ENCODE measurements around the gene RRP1. TPM values are rescaled to one million over a fixed set of nuclear protein-coding genes. Genes with fewer than 3 reads are reported as not detected.

RRP1 gene
- total RNA-seq, 8 experiments from 2014 or later, result 11.0 to 38.4 (median 18.3) TPM

DNA sequence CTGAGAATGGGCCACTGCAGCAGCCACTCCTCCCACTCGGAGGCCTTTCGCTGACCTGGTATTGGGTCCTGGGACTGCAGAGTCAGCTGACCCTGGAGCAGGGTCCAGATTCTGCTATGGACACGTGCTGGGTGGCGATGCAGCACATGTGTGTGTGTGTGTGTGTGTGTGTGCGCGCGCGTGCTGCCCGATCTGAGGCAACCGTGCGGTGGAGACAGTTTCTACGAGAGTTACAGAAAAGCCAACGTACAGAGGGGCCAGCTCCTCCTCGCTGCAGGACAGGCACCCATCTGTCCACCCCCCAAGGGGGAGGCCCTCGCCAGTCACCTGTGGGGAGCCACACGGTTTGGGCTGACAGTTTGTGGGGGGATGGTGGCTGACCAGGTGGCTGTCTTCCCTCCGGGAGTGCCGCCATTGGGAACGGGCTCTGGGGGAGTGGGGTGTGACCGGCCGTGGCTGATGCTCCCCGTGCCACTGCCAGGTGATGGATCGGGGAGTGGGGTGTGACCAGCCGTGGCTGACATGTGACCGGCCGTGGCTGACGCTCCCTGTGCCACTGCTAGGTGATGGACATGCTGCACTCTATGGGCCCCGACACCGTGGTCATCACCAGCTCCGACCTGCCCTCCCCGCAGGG lies 37.3 kb upstream of the RRP1 start:
- Histone ChIP-seq H3K4me3 (no peak overlapping the region), H3K27ac (no peak overlapping the region), H3K4me1 (replicated peaks in 1 of 2) (no peaks in the 10 kb centered on the region)
- ATAC-seq (replicated peaks in 6 of 8), result peak in 1 of 8 experiments; percentile 4
- in situ Hi-C loops (cut with MboI; ENCODE audit: low pct_unique_long_range_greater_than_20kb in 2 of 9, low sequenced_read_pairs in 9 of 9, unreplicated experiment in 9 of 9), result no loop called here
- WGBS, 10 experiments, result 94 to 100% (median 100%) methylated on average over 1 to 9 of the region's 31 CpGs; no CpG with 5 or more reads in 7 of the 10 experiments

DNA sequence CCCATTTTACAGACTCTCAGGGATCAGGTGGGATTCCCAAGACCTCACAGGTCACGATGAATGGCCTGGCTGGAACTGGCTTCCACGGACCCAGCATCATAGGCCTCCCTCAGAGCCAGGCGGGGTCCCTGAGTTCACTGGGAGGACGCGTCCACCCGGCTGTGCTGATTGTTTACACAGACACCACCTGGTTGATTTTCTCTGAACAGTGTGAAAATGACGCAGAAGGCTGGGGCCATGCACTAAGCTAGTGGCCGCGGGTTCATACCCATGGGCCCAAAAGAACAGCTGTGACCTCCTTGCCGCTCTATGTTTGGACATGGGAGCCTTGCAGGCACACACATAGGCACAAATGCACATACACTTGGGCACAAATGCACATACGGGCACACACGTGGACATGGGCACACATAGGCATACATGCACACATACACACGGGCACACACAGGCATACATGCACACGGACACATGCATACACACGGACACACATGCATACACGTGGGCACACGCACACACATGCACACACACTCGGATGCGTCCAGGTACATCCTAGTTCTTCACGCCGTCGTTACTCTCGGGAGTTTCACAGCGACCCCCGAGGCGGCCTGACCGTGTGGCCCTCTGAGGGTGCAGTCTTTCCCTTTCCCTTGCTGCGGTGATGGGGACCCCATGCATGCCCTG lies 36.5 kb upstream of the RRP1 start:
- no peak overlapping the region for H3K4me3 ChIP-seq
- in situ Hi-C loops (cut with MboI; ENCODE audit: low pct_unique_long_range_greater_than_20kb in 2 of 9, low sequenced_read_pairs in 9 of 9, unreplicated experiment in 9 of 9), result no loop called here
- peaks cover 0 to 2% of the 10 kb centered on the region in 2 donors for H3K4me1 ChIP-seq (replicated peaks in 1 of 2)
- no peak overlapping the region for H3K27ac ChIP-seq
- WGBS, 10 experiments, result 89 to 100% (median 94%) methylated on average over 1 to 8 of the region's 28 CpGs; no CpG with 5 or more reads in 4 of the 10 experiments
- peak in 1 of 8 experiments; percentile 35 for ATAC-seq (replicated peaks in 6 of 8)

DNA sequence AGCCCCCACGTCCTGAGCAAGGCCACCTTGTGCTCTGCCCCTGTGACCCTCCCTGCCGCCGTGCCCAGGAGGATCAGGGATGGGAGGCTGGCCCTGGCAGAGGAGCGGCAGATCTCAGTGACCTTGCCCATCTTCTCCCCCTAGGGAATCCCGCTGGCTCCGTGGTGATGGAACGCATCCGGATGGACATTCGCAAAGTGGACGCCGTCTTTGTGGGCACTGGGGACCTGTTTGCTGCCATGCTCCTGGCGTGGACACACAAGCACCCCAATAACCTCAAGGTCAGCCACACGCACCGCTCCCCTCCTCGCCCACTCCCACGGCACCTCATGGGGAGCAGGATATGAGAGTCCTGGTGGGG lies 36.0 kb upstream of the RRP1 start:
- in situ Hi-C loops (cut with MboI; ENCODE audit: low pct_unique_long_range_greater_than_20kb in 2 of 9, low sequenced_read_pairs in 9 of 9, unreplicated experiment in 9 of 9), result no loop called here
- H3K4me3 ChIP-seq, result no peak overlapping the region
- WGBS, 10 experiments, result 80 to 100% (median 93%) methylated on average over 1 to 7 of the region's 16 CpGs; no CpG with 5 or more reads in 5 of the 10 experiments
- H3K4me1 ChIP-seq (replicated peaks in 1 of 2), result peaks cover 0 to 5% of the 10 kb centered on the region in 2 donors
- no peak for ATAC-seq (replicated peaks in 6 of 8)
- H3K27ac ChIP-seq, result no peak overlapping the region

GRCh38 chr21:43754948-43755781 lies 34.2 kb upstream of the RRP1 start:
- H3K27ac ChIP-seq, result no peak overlapping the region
- 70 to 97% (median 93%) methylated on average over 3 to 5 of the region's 26 CpGs; no CpG with 5 or more reads in 6 of the 10 experiments for WGBS, 10 experiments
- peak in 1 of 8 experiments; percentile 37 for ATAC-seq (replicated peaks in 6 of 8)

GRCh38 chr21:43755820-43756594 lies 33.4 kb upstream of the RRP1 start:
- 80 to 100% (median 95%) methylated on average over 1 to 15 of the region's 37 CpGs; no CpG with 5 or more reads in 1 of the 10 experiments for WGBS, 10 experiments
- ATAC-seq (replicated peaks in 6 of 8), result no peak
- Histone ChIP-seq H3K4me3 (no peak overlapping the region), H3K4me1 (replicated peaks in 1 of 2) (peaks cover 0 to 5% of the 10 kb centered on the region in 2 donors), H3K27ac (no peak overlapping the region)
- in situ Hi-C loops (cut with MboI; ENCODE audit: low pct_unique_long_range_greater_than_20kb in 2 of 9, low sequenced_read_pairs in 9 of 9, unreplicated experiment in 9 of 9), result no loop called here

More at GRCh38 chr21:43754948-43755781, 34.2 kb upstream of the RRP1 start:
- H3K4me1 ChIP-seq (replicated peaks in 1 of 2), result peaks cover 0 to 5% of the 10 kb centered on the region in 2 donors
- H3K4me3 ChIP-seq, result no peak overlapping the region
- in situ Hi-C loops (cut with MboI; ENCODE audit: low pct_unique_long_range_greater_than_20kb in 2 of 9, low sequenced_read_pairs in 9 of 9, unreplicated experiment in 9 of 9), result no loop called here

- H3K4me1 ChIP-seq (replicated peaks in 1 of 2), result peaks cover 0 to 5% of the 10 kb centered on the region in 2 donors
- 40 to 98% (median 90%) methylated on average over 1 to 7 of the region's 16 CpGs; no CpG with 5 or more reads in 5 of the 10 experiments for WGBS, 10 experiments
- H3K4me3 ChIP-seq, result no peak overlapping the region
- ATAC-seq (replicated peaks in 6 of 8), result peak in 2 of 8 experiments; percentile 6 to 11
- H3K27ac ChIP-seq, result no peak overlapping the region
- in situ Hi-C loops (cut with MboI; ENCODE audit: low pct_unique_long_range_greater_than_20kb in 2 of 9, low sequenced_read_pairs in 9 of 9, unreplicated experiment in 9 of 9), result no loop called here
Observed at GRCh38 chr21:43757601-43758000, 31.8 kb upstream of the RRP1 start.

- Histone ChIP-seq H3K4me1 (replicated peaks in 1 of 2) (peaks cover 0 to 5% of the 10 kb centered on the region in 2 donors), H3K27ac (no peak overlapping the region), H3K4me3 (no peak overlapping the region)
- in situ Hi-C loops (cut with MboI; ENCODE audit: low pct_unique_long_range_greater_than_20kb in 2 of 9, low sequenced_read_pairs in 9 of 9, unreplicated experiment in 9 of 9), result no loop called here
- peak in 2 of 8 experiments; percentile 16 to 25 for ATAC-seq (replicated peaks in 6 of 8)
- WGBS, 10 experiments, result 38 to 100% (median 78%) methylated on average over 2 to 10 of the region's 18 CpGs; no CpG with 5 or more reads in 1 of the 10 experiments
Observed at GRCh38 chr21:43758111-43758641, 31.2 kb upstream of the RRP1 start.

DNA sequence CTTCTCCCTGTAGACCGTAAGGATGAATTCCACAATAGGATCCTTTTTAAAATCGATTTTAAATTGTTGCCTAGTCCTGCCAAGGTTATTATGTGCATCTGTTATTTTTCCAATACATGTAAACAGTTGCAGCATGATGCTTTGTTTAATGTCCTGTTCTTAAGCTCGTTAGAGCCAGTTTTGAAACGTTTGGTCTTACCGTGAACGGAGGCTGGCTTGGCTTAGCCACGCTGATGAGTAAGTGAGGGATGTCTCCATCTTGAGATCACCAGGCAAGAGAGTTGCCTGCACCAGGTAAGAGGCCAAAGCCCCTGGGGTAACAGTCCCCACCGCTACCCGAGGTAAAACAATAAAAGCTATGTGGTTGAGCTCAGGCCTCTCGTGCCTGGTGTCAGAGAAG lies 30.6 kb upstream of the RRP1 start:
- Histone ChIP-seq H3K27ac (no peak overlapping the region), H3K4me1 (replicated peaks in 1 of 2) (peaks cover 0 to 5% of the 10 kb centered on the region in 2 donors)

GRCh38 chr21:43759651-43760050 lies 29.7 kb upstream of the RRP1 start:
- no peak for ATAC-seq (replicated peaks in 6 of 8)
- in situ Hi-C loops (cut with MboI; ENCODE audit: low pct_unique_long_range_greater_than_20kb in 2 of 9, low sequenced_read_pairs in 9 of 9, unreplicated experiment in 9 of 9), result no loop called here
- WGBS, 10 experiments, result 95 to 100% (median 100%) methylated on average over 1 to 7 of the region's 19 CpGs; no CpG with 5 or more reads in 7 of the 10 experiments
- Histone ChIP-seq H3K4me1 (replicated peaks in 1 of 2) (peaks cover 0 to 5% of the 10 kb centered on the region in 2 donors), H3K4me3 (no peak overlapping the region), H3K27ac (no peak overlapping the region)

More for the DNA sequence above, 30.6 kb upstream of the RRP1 start:
- no peak overlapping the region for H3K4me3 ChIP-seq
- in situ Hi-C loops (cut with MboI; ENCODE audit: low pct_unique_long_range_greater_than_20kb in 2 of 9, low sequenced_read_pairs in 9 of 9, unreplicated experiment in 9 of 9), result no loop called here
- 67 to 93% (median 87%) methylated on average over 3 to 10 of the region's 10 CpGs for WGBS, 10 experiments
- no peak for ATAC-seq (replicated peaks in 6 of 8)

DNA sequence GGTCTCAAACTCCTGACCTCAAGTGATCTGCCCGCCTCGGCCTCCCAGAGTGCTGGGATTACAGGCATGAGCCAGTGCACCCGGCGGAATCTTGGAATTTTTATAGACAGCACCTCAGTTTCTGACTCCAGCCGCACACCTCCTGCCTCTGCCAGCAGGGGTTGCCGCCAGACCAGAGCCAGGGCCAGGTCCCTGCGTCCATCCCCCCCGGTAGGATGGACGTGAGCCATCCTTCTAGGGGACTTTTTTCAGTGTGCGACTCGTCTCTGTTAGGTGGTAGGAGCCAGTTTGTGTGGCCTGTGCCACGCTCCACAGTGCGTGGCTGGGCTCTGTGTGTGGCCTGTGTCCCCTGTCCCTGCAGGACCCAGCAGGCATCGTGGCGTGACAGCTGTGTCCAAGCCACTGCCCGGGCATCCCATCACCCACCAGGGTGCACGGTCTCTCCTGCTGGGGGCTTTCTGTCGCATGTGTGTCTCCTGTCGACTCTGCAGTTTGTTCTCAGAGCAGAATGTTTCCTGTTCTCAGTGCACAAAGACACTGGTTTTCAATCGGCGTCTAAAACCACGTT lies 28.9 kb upstream of the RRP1 start:
- in situ Hi-C loops (cut with MboI; ENCODE audit: low pct_unique_long_range_greater_than_20kb in 2 of 9, low sequenced_read_pairs in 9 of 9, unreplicated experiment in 9 of 9), result no loop called here
- 83 to 100% (median 90%) methylated on average over 1 to 12 of the region's 22 CpGs; no CpG with 5 or more reads in 3 of the 10 experiments for WGBS, 10 experiments

DNA sequence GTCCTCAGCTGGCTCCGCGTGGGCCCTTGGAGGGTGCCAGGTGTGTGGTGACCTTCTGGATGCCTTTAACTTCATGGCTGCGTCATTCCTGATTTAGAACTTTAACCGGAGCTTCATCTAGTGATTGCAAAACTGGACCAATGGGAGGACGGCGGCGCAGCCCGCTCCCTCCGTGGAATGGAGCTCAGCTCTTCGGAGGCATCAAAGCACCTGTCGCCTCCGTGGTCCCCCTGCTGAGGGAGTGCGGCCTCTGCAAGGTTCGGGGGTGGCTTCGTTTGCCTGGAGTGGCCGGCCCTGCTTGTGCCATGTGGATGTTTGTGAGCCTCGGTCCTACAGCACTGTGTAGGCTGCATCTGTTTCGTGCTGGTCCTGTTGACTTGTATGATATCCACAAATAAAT lies 27.5 kb upstream of the RRP1 start:
- no peak overlapping the region for H3K4me3 ChIP-seq
- no peak for ATAC-seq (replicated peaks in 6 of 8)
- H3K4me1 ChIP-seq (replicated peaks in 1 of 2), result peaks cover 7 to 9% of the 10 kb centered on the region in 2 donors
- 80 to 100% (median 96%) methylated on average over 1 to 10 of the region's 18 CpGs; no CpG with 5 or more reads in 4 of the 10 experiments for WGBS, 10 experiments
- H3K27ac ChIP-seq, result no peak overlapping the region
- in situ Hi-C loops (cut with MboI; ENCODE audit: low pct_unique_long_range_greater_than_20kb in 2 of 9, low sequenced_read_pairs in 9 of 9, unreplicated experiment in 9 of 9), result no loop called here

More for the DNA sequence above, 28.9 kb upstream of the RRP1 start:
- H3K27ac ChIP-seq, result no peak overlapping the region
- ATAC-seq (replicated peaks in 6 of 8), result no peak
- peaks cover 0 to 5% of the 10 kb centered on the region in 2 donors for H3K4me1 ChIP-seq (replicated peaks in 1 of 2)
- H3K4me3 ChIP-seq, result no peak overlapping the region
